ENCODE data around the gene UGT2B15.
"Not testable (repeated sequence)": the region's sequence is repeated elsewhere in the genome, so short reads cannot be mapped to it uniquely, and the experiment has no call there.

Gene UGT2B15

GRCh38 chr4:68670479-68670939 lies at the start of gene UGT2B15:
TSS of gene UGT2B15 (minus strand) at chr4:68670652. CDS start at chr4:68670618, 34 bp downstream.
- DNase-seq (ENCODE audit: low read depth in 2 of 2): not testable (repeated sequence)

- DNase-seq (ENCODE audit: low read depth in 2 of 2): no peak
Measured at GRCh38 chr4:68719075-68719473, 48.6 kb upstream of the UGT2B15 start.

GRCh38 chr4:68718447-68719074 lies 48.1 kb upstream of the UGT2B15 start:
- DNase-seq (ENCODE audit: low read depth in 2 of 2): no peak

- DNase-seq (ENCODE audit: low read depth in 2 of 2): no peak
Measured at GRCh38 chr4:68717999-68718398, 47.5 kb upstream of the UGT2B15 start.

- DNase-seq (ENCODE audit: low read depth in 2 of 2): no peak
Measured at GRCh38 chr4:68714400-68714799, 43.9 kb upstream of the UGT2B15 start.

- no peak for DNase-seq (ENCODE audit: low read depth in 2 of 2)
Measured at GRCh38 chr4:68712207-68712606, 41.8 kb upstream of the UGT2B15 start.

GRCh38 chr4:68708566-68708965 lies 38.1 kb upstream of the UGT2B15 start:
- no peak for DNase-seq (ENCODE audit: low read depth in 2 of 2)

GRCh38 chr4:68703168-68703567 lies 32.7 kb upstream of the UGT2B15 start:
- not testable (repeated sequence) for DNase-seq (ENCODE audit: low read depth in 2 of 2)

- DNase-seq (ENCODE audit: low read depth in 2 of 2): no peak
Measured at GRCh38 chr4:68700152-68700551, 29.7 kb upstream of the UGT2B15 start.

GRCh38 chr4:68693325-68694075 lies 23.0 kb upstream of the UGT2B15 start:
- no peak for DNase-seq (ENCODE audit: low read depth in 2 of 2)

GRCh38 chr4:68691186-68691585 lies 20.7 kb upstream of the UGT2B15 start:
- no peak for DNase-seq (ENCODE audit: low read depth in 2 of 2)

GRCh38 chr4:68683034-68683433 lies 12.6 kb upstream of the UGT2B15 start:
- no peak for DNase-seq (ENCODE audit: low read depth in 2 of 2)

- DNase-seq (ENCODE audit: low read depth in 2 of 2): not testable (repeated sequence)
Measured at GRCh38 chr4:68681298-68681697, 10.8 kb upstream of the UGT2B15 start.

GRCh38 chr4:68673143-68673542 lies 2.7 kb upstream of the UGT2B15 start:
- no peak for DNase-seq (ENCODE audit: low read depth in 2 of 2)

GRCh38 chr4:68671217-68671616 lies 765 bp upstream of the UGT2B15 start:
- not testable (repeated sequence) for DNase-seq (ENCODE audit: low read depth in 2 of 2)

GRCh38 chr4:68668537-68669163 lies 1.8 kb downstream of the UGT2B15 start:
- not testable (repeated sequence) for DNase-seq (ENCODE audit: low read depth in 2 of 2)

GRCh38 chr4:68667551-68667950 lies 2.9 kb downstream of the UGT2B15 start:
- not testable (repeated sequence) for DNase-seq (ENCODE audit: low read depth in 2 of 2)

GRCh38 chr4:68664721-68665120 lies 5.7 kb downstream of the UGT2B15 start:
- not testable (repeated sequence) for DNase-seq (ENCODE audit: low read depth in 2 of 2)

- not testable (repeated sequence) for DNase-seq (ENCODE audit: low read depth in 2 of 2)
Measured at GRCh38 chr4:68662836-68663574, 7.4 kb downstream of the UGT2B15 start.

- DNase-seq (ENCODE audit: low read depth in 2 of 2): no peak
Measured at GRCh38 chr4:68658672-68659071, 11.8 kb downstream of the UGT2B15 start.

- not testable (repeated sequence) for DNase-seq (ENCODE audit: low read depth in 2 of 2)
Measured at GRCh38 chr4:68657022-68657594, 13.3 kb downstream of the UGT2B15 start.

All from stimulated activated CD8-positive, alpha-beta memory T cell treated with anti-CD3 and anti-CD28 coated beads, Interleukin-2, amount 100 ng/mL, for 48 hours (primary cell).